DMS153 treated with DMSO at 0.1 percent for 48 hours (cell line): ENCODE data around the gene CEP128.

ENCODE experiments used
- DNase-seq: peaks from one replicate; lab custom pipeline; 2025; ENCODE audit not compliant: unreplicated experiment; lab: John Stamatoyannopoulos, UW

The CEP128 gene

GRCh38 chr14:80560800-80561657 lies 380.5 kb downstream of the CEP128 start:
- DNase-seq: no peak

- no peak for DNase-seq
Observed at GRCh38 chr14:80554139-80554538, 387.4 kb downstream of the CEP128 start.

- DNase-seq: no peak
Observed at GRCh38 chr14:80549141-80549540, 392.4 kb downstream of the CEP128 start.

GRCh38 chr14:80545935-80546854 lies 395.3 kb downstream of the CEP128 start:
- no peak for DNase-seq

- no peak for DNase-seq
Observed at GRCh38 chr14:80544366-80544765, 397.2 kb downstream of the CEP128 start.

GRCh38 chr14:80543211-80543610 lies 398.3 kb downstream of the CEP128 start:
- no peak for DNase-seq

- DNase-seq: no peak
Observed at GRCh38 chr14:80538633-80539375, 402.7 kb downstream of the CEP128 start.

GRCh38 chr14:80537626-80538025 lies 403.9 kb downstream of the CEP128 start:
- no peak for DNase-seq

GRCh38 chr14:80536456-80536855 lies 405.1 kb downstream of the CEP128 start:
- DNase-seq: no peak

GRCh38 chr14:80535171-80535570 lies 406.4 kb downstream of the CEP128 start:
- DNase-seq: no peak

- DNase-seq: no peak
Observed at GRCh38 chr14:80523518-80524117, 417.9 kb downstream of the CEP128 start.

- no peak for DNase-seq
Observed at GRCh38 chr14:80522936-80523335, 418.6 kb downstream of the CEP128 start.

GRCh38 chr14:80522411-80522810 lies 419.1 kb downstream of the CEP128 start:
- DNase-seq: no peak

GRCh38 chr14:80521456-80521855 lies 420.1 kb downstream of the CEP128 start:
- no peak for DNase-seq

GRCh38 chr14:80519002-80519401 lies 422.5 kb downstream of the CEP128 start:
- no peak for DNase-seq

- DNase-seq: no peak
Observed at GRCh38 chr14:80518173-80518572, 423.4 kb downstream of the CEP128 start.

GRCh38 chr14:80507292-80507869 lies 434.2 kb downstream of the CEP128 start:
- DNase-seq: no peak

- no peak for DNase-seq
Observed at GRCh38 chr14:80504781-80505180, 436.8 kb downstream of the CEP128 start.

- DNase-seq: no peak
Observed at GRCh38 chr14:80498533-80498932, 443.0 kb downstream of the CEP128 start.

GRCh38 chr14:80496090-80496489 lies 445.4 kb downstream of the CEP128 start:
- no peak for DNase-seq
